ENCODE measurements around the gene MYOZ2.

Gene MYOZ2

DNA sequence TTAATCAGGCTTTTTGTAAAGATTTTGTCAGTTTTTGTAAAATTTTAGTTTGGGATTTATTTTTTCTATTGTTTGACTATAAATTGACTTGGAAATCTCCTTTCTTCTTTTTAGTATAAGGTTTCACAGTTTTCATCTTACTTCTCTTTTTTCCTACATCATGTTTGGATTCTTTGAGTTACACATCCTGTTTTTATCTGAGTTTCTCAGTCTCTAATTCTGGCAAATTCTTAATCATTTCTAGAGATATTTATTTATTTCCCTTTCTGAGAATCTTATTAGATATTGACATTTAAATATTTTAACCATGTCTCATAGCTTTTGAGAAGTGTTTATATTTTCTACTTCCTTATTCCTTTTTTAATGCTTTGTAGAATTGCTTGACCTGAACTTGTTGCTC lies 97.6 kb downstream of the MYOZ2 start:
- DNase-seq: no peak
- intact Hi-C loops (cut with DNase I): no loop called here

DNA sequence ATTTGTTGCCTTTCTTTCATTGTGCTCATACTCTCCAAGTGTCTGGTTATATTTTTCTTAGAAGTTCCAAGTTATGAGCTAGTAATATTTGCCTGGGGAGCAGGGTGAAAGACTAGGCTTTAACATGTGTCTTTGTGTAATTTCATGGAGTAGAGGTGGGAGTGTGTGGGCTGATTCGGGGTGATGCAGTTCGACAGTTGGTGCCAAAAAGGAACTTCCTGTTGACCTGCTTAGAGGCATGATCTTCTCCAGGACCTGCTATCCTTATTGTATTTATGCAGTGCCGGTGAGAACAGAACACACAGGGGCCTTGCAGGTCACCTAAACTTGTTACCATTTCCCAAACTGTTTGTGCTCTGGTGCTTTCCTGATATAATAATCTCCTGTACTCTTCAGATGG lies 98.1 kb downstream of the MYOZ2 start:
- intact Hi-C loops (cut with DNase I): no loop called here
- no peak for DNase-seq

DNA sequence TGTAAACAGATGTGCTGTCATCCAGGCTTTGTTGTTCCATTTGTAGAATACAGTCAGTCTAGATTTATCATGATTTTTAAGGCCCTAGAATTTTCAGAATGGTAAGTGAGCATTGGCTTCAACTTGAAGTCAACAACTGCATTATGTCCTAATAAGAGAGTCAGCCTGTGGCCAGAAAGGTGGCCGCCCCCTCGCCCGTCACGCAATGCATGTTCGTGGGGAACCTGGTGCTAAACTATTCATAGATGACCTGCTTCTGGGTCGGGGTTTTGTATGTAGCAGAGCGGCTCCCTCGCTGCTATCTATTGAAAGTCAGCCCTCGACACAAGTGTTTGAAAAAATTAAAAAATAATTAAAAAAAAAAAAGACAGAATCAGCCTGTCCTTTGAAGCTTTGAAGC lies 101.6 kb downstream of the MYOZ2 start:
- intact Hi-C loops (cut with DNase I): no loop called here
- DNase-seq: no peak
